ENCODE data around the gene ZIC5. TPM values are rescaled to one million over a fixed set of nuclear protein-coding genes. Genes with fewer than 3 reads are reported as not detected.

Gene ZIC5
- total and polyA plus RNA-seq, 2 donors (not counting 1 experiment from before 2014, with no cell fraction given): not detected

DNA sequence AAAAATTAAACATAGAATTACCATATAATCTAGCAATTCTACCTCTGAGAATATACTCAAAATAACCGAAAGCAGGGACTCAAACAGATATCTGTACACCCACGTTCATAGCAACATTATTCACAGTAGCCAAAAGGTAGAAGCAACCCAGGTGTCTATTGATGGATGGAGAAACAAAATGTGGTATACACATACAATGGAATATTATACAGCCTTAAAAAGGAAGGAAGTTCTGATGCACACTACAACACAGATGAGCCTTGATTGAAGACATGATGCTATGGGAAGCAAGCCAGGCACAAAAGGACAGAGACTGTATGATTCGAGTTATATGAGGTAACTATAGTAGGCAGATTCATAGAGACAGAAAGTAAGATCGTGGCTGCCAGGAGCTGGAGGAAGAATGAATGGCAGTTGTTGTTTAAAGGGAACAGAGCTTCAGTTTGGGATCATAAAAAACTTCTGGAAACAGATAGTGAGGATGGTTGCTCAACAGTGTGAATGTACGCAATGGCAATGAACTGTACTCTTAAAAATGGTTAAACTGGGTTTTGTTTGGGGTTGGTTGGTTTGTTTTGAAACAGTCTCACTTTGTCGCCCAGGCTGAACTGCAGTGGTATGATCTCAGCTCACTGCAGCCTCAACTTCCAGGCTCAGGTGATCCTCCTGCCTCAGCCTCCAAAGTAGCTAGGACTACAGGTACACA, 47.5 kb downstream of the ZIC5 start:
- TF ChIP-seq, protein P1, sequence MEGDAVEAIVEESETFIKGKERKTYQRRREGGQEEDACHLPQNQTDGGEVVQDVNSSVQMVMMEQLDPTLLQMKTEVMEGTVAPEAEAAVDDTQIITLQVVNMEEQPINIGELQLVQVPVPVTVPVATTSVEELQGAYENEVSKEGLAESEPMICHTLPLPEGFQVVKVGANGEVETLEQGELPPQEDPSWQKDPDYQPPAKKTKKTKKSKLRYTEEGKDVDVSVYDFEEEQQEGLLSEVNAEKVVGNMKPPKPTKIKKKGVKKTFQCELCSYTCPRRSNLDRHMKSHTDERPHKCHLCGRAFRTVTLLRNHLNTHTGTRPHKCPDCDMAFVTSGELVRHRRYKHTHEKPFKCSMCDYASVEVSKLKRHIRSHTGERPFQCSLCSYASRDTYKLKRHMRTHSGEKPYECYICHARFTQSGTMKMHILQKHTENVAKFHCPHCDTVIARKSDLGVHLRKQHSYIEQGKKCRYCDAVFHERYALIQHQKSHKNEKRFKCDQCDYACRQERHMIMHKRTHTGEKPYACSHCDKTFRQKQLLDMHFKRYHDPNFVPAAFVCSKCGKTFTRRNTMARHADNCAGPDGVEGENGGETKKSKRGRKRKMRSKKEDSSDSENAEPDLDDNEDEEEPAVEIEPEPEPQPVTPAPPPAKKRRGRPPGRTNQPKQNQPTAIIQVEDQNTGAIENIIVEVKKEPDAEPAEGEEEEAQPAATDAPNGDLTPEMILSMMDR (conservative IDR thresholded peaks at IDR 0.05 in 1 of 2, IDR thresholded peaks at IDR 0.05 in 1 of 2; ENCODE audit: low read depth in 1 of 2, low read length in 2 of 2): no peak
- no peak for TF ChIP-seq EZH2 (IDR thresholded peaks at IDR 0.05; ENCODE audit: low read length, missing control alignments)
- Histone ChIP-seq H3K27me3 (ENCODE audit: control insufficient read depth, insufficient read depth, low read length) (no peaks in the 10 kb centered on the region), H3K4me3 (replicated peaks in 1 of 4; ENCODE audit: control extremely low read depth in 1 of 4, insufficient read depth in 1 of 4, low read depth in 3 of 4, low read length in 4 of 4) (no peak overlapping the region), H3K27ac (ENCODE audit: insufficient read depth, low read length) (no peak overlapping the region), H2AFZ (ENCODE audit: low read length) (no peak overlapping the region), H3K36me3 (ENCODE audit: control insufficient read depth, insufficient read depth, low read length) (no peaks in the 10 kb centered on the region), H4K20me1 (ENCODE audit: control insufficient read depth, extremely low read depth, insufficient read depth, low read length) (no peaks in the 10 kb centered on the region), H3K9me3 (ENCODE audit: control insufficient read depth, insufficient read depth, low read depth, low read length) (no peaks in the 10 kb centered on the region), H3K79me2 (ENCODE audit: control insufficient read depth, insufficient read depth, low read length) (no peaks in the 10 kb centered on the region), H3K4me1 (ENCODE audit: control insufficient read depth, extremely low read depth, insufficient read depth, low read length) (no peaks in the 10 kb centered on the region), H3K9ac (ENCODE audit: insufficient read depth, low read length) (no peak overlapping the region), H3K4me2 (ENCODE audit: extremely low read depth, insufficient read depth, low read length) (no peak overlapping the region)
- no peak for DNase-seq (ENCODE audit: low read depth in 2 of 2)

DNA sequence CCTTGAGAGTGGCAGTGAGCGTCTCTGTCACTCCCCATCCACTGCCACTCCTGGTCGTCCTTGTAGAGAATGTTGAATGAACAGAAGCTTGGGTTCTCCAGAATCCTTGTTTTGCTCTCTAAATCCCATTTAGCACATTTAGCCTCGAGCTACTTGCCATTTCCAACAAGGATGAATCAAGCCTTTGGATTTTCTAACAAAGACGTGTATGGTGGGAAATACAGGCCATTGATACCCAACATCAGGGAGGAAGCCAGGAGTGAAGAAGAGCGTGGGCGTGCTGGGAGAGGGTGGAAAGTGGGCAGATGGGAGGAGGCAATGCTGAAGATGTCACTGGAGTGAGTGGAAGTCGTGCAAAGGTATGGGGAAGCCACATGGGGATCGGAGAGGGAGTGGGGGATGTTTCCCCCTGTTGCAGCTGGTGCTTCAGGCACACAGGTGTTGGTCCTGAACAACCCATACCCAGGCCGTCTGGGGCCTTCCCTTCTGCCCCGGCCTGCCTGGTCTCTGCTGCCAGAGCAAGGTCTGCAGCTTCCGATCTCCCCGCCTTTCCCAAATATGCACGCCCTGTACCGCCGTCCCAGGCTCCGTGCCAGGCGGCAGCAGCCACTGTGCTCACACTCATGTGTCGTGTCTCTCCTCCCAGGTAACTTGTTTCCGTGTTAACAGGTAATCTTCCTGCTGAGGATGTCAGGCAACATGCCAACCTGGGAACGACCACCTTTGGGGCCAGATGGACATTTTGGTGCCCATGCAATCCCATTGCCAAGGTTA, 48.7 kb downstream of the ZIC5 start:
- H3K36me3 ChIP-seq (ENCODE audit: control insufficient read depth, insufficient read depth, low read length): no peaks in the 10 kb centered on the region
- H3K27me3 ChIP-seq (ENCODE audit: control insufficient read depth, insufficient read depth, low read length): no peaks in the 10 kb centered on the region

DNA sequence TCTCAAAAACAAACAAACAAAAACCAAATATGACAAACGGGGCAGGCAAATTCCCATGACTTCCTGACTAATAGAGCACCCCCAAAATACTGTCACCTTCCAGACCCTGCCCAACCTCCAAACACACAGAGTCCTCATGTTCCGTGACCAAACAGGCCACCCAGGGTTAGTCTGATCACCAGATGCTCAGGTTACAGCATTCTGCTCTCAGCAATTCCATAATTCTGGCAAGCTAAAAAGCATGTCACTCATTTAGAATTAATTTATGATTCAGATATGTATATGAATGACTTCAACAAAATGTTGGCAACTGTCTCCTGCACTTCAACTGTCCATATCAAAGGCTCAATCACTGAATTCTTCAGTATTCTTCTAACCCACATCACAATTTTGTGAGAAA, 52.4 kb downstream of the ZIC5 start:
- Histone ChIP-seq H3K4me2 (ENCODE audit: extremely low read depth, insufficient read depth, low read length) (no peak overlapping the region), H3K4me3 (replicated peaks in 1 of 4; ENCODE audit: control extremely low read depth in 1 of 4, insufficient read depth in 1 of 4, low read depth in 3 of 4, low read length in 4 of 4) (no peak overlapping the region), H3K27me3 (ENCODE audit: control insufficient read depth, insufficient read depth, low read length) (no peaks in the 10 kb centered on the region), H4K20me1 (ENCODE audit: control insufficient read depth, extremely low read depth, insufficient read depth, low read length) (no peaks in the 10 kb centered on the region), H3K4me1 (ENCODE audit: control insufficient read depth, extremely low read depth, insufficient read depth, low read length) (no peaks in the 10 kb centered on the region), H3K9ac (ENCODE audit: insufficient read depth, low read length) (no peak overlapping the region), H3K36me3 (ENCODE audit: control insufficient read depth, insufficient read depth, low read length) (no peaks in the 10 kb centered on the region), H3K27ac (ENCODE audit: insufficient read depth, low read length) (no peak overlapping the region), H3K9me3 (ENCODE audit: control insufficient read depth, insufficient read depth, low read depth, low read length) (no peaks in the 10 kb centered on the region), H2AFZ (ENCODE audit: low read length) (no peak overlapping the region), H3K79me2 (ENCODE audit: control insufficient read depth, insufficient read depth, low read length) (no peaks in the 10 kb centered on the region)
- no peak for DNase-seq (ENCODE audit: low read depth in 2 of 2)
- TF ChIP-seq, protein P1 (conservative IDR thresholded peaks at IDR 0.05 in 1 of 2, IDR thresholded peaks at IDR 0.05 in 1 of 2; ENCODE audit: low read depth in 1 of 2, low read length in 2 of 2): no peak
- TF ChIP-seq EZH2 (IDR thresholded peaks at IDR 0.05; ENCODE audit: low read length, missing control alignments): no peak

More for the DNA sequence above, 48.7 kb downstream of the ZIC5 start:
- Histone ChIP-seq H3K4me2 (ENCODE audit: extremely low read depth, insufficient read depth, low read length) (no peak overlapping the region), H4K20me1 (ENCODE audit: control insufficient read depth, extremely low read depth, insufficient read depth, low read length) (no peaks in the 10 kb centered on the region), H3K4me3 (replicated peaks in 1 of 4; ENCODE audit: control extremely low read depth in 1 of 4, insufficient read depth in 1 of 4, low read depth in 3 of 4, low read length in 4 of 4) (no peak overlapping the region), H3K4me1 (ENCODE audit: control insufficient read depth, extremely low read depth, insufficient read depth, low read length) (no peaks in the 10 kb centered on the region), H3K9ac (ENCODE audit: insufficient read depth, low read length) (no peak overlapping the region), H3K27ac (ENCODE audit: insufficient read depth, low read length) (no peak overlapping the region), H3K9me3 (ENCODE audit: control insufficient read depth, insufficient read depth, low read depth, low read length) (no peaks in the 10 kb centered on the region), H3K79me2 (ENCODE audit: control insufficient read depth, insufficient read depth, low read length) (no peaks in the 10 kb centered on the region), H2AFZ (ENCODE audit: low read length) (no peak overlapping the region)
- TF ChIP-seq, protein P1 (conservative IDR thresholded peaks at IDR 0.05 in 1 of 2, IDR thresholded peaks at IDR 0.05 in 1 of 2; ENCODE audit: low read depth in 1 of 2, low read length in 2 of 2): no peak
- no peak for TF ChIP-seq EZH2 (IDR thresholded peaks at IDR 0.05; ENCODE audit: low read length, missing control alignments)
- no peak for DNase-seq (ENCODE audit: low read depth in 2 of 2)
